CD4-positive, alpha-beta T cell treated with Interferon alpha-2 for 1 hour (primary cell): ENCODE results near the gene LRPAP1.
A peak's percentile ranks its signal among the peaks of the same experiment; 100 is the strongest.

Source experiments
- DNase-seq, 2 donors: peaks; one replicate each; pipeline ENCODE4 v3.0.0-alpha.2; 2020 to 2022

LRPAP1 gene

DNA sequence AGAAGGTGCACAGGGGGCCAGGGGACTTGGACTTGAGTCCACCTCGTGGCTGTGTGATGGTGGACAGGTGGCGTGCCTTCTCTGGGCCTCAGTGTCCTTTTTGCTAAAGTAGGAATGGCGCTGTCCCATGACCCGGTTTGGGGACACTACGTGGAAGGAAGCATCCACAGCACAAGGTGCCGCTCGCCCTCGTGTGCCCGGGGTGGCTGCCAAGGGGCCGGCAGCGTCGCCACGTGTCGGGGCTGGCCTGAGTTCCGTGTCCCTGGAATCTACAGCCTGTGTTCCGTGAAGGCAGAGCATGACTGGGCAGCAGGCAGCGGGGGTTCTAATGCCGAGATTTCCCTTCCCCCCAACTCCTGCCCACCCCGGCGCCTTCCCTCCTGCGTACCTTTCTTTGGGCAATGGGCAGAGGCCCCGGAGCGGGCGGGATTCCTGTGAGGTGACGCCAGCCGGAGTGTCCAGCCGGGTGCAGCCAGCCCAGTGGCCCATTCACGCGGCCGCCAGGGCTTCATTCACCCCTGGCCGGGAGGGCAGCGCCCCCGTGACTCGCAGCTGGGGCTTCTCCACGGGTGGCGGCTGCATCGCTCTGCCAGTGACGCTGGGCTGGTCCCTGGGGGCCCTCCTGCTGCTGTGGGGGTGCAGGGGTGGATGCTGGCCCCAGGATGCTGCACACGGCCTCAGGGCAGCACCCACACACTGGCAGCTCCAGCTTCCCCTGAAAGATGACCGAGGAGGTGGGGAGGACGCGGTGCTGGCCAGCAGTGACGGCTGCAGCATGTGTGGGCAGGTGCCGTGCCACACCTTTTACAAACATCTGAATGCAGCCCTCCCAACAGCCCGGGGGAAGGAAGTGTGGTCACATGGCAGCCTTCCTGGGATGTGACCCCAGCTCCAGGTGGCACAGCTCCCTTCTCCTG lies 47.9 kb downstream of the LRPAP1 start:
- peak in 1 of 2 donors; percentile 59 for DNase-seq

- DNase-seq, result no peak
Measured at GRCh38 chr4:3483471-3483921, 48.7 kb downstream of the LRPAP1 start.

DNA sequence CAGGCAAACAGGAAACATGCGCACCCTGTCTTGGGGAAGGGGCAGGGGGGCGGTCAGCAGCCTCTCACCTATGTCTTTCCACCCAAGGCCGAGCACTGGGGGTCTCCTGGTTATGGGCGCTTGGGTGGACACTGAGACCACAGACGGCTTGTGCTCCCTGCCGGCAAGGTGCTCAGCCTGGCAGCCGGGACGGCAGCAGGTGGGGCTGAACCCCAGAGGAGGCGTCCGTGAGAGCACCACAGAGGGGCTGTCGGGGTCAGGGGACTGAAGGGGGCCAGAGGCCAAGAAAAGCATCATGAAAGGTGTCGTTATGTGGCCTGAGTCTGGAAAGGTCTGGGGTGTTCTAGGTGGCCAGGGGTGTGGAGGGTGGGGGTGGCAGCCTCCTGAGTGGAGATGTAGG lies 49.5 kb downstream of the LRPAP1 start:
- no peak for DNase-seq

DNA sequence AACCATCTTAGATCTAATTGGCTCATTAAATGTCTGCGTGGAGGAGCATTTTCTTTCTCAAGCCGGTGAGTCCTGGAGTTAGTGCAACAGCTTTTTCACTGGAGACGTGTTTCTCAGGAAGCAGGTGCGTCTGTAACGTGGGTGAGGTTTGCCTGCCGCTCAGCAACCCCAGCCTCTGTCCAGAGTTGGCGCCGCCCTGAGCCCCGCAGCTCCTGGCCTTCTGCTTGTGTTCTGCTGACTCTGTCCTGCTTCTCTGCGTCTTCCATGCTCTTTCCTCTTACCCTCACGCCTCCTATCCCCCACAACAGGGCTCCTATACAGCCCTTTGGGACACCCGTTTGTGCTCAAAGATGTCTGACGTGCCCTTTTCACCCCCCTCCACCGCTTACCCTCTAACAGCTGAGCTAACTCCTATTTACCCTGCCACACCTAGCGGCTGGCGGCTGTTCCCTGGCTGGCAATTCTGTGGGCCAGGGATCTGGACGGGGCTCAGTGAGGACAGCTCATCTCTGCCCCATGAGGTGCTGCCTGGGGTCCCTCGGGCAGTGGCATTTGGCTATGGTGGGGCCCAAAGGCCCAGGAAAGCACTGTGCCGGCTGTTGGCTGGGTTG lies 50.3 kb downstream of the LRPAP1 start:
- DNase-seq, result no peak

- no peak for DNase-seq
Measured at GRCh38 chr4:3481113-3481531, 51.1 kb downstream of the LRPAP1 start.

- peak; percentile 63 to 72 for DNase-seq
Measured at GRCh38 chr4:3480528-3481112, 51.6 kb downstream of the LRPAP1 start.

GRCh38 chr4:3479358-3480101 lies 52.7 kb downstream of the LRPAP1 start:
- no peak for DNase-seq

DNA sequence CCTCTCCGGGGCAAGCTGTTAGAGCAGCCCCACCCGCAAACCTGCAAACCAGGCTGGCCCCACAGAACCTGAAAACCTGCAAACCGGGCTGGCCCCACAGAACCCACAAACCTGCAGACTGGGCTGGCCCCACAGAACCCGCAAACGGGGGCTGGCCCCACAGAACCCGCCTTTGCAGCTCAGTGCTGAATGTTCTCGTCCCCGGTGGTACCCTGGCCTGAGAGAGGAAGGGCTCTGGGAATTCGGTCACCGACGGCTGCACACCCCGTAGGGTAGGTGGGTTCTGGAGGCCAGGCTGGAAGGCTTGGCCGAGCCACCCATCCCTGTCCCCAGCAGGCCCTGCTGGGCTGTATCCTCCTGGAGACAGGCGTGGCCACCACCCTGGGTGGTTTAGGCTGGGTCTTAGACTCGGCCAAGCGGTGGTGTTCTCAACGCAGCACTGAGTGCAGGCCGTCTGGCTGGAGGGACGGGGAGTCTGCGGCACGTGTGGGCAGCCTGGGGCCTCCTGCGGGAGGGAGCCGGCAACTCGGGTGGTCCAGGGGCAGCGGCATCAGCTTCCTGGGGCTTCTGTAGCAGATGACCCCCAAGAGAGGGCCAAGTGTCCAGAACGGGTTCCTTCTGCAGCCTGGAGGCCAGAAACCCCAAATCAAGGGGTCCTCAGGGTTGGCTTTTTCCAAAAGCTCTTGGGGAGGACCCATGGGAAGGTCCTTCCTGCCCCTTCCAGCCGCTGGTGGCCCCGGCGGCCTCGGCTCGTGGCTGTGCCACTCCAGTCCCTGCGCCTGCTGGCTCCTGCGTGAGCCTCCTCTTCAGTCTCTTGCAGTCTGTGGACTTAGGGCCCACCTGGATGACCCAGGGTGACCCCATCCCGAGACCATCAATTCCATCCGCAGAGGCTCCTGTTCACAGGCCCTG lies 53.5 kb downstream of the LRPAP1 start:
- no peak for DNase-seq

DNA sequence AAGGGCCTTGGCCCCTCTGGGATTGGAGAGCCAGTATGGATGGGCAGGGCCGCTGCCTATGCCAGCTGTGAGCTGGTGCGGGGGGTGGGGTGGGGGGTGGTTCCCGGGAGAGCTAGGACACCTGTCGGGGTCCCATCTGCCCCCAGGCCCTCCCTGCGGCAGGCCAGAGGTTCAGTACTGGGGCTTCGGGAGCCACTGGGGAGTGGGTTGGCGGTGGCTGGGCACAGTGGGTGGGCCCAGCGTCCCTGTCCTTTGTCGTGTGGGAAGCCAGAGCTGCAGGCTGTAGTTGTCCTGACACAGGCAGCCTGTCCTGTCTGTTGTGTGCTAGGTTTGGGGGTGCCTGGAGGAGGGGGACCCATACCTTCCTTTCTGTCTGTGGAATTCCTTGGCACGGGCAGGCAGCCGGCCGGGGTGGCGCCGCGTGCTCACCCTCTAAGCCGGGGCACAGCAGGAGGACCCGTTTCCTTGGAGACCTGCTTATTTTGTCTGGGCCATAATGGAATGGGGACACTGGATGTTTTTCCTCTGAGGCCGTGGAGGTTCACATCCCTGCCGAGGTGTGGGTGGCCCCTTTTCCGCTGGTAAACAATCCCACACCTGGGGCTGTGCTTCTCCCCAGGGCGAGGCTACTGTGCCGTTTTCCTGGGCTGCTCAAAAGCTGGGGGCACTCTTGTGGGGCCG lies 54.3 kb downstream of the LRPAP1 start:
- DNase-seq, result no peak

- no peak for DNase-seq
Measured at GRCh38 chr4:3476936-3477749, 55.1 kb downstream of the LRPAP1 start.

DNA sequence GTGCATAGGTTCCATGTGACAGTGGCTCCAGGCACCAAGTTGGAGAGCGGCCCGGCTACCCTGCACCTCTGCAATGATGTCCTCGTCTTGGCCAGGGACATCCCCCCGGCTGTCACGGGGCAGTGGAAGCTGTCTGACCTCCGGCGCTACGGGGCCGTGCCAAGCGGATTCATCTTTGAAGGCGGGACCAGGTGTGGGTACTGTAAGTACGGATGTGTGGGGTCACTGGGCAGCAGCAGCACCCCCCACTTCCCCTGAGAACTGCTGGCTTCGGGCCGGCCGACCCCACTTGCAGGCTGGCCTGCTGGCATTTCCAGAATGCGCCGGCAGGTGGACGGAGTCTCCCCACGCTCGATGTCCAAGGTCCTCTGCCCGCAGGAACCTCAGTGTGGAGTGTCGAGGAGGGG lies 55.9 kb downstream of the LRPAP1 start:
- DNase-seq, result no peak

DNA sequence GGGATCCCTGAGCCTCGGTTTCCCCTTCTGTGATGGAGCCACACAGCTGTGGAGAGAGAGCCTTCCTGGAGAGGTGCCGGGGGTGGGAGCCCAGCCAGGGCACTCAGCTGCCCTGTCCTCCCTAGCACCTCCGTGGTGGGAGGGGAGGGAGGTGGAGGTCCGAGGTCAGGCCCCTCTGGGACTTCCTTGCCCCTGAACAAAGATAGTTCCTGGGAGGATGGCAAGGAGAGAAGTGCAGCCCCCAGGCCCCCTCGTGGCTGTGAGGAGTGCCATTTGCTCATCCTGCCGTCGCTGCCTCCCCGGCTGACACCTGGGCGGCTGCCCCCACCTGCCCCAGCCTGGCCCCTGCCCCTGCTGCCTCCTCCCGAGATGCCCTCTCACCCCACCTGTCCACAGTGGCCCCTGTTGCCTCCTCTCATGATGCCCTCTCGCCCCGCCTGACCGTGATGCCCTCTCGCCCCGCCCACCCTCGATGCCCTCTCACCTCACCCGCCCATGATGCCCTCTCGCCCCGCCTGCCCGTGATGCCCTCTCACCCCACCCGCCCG lies 56.4 kb downstream of the LRPAP1 start:
- DNase-seq, result no peak

GRCh38 chr4:3475041-3475712 lies 57.0 kb downstream of the LRPAP1 start:
- no peak for DNase-seq

- no peak for DNase-seq
Measured at GRCh38 chr4:3473996-3474765, 58.0 kb downstream of the LRPAP1 start.

- DNase-seq, result no peak
Measured at GRCh38 chr4:3473181-3473950, 58.9 kb downstream of the LRPAP1 start.

- no peak for DNase-seq
Measured at GRCh38 chr4:3472411-3473141, 59.6 kb downstream of the LRPAP1 start.

- DNase-seq, result no peak
Measured at GRCh38 chr4:3471886-3472285, 60.3 kb downstream of the LRPAP1 start.
